Activated T-cell treated with anti-CD3 and anti-CD28 coated beads, Interleukin-2, amount 50 U/mL, for 24 hours (primary cell): ENCODE data around the gene HMGB1.
"Not testable (repeated sequence)": the region's sequence is repeated elsewhere in the genome, so short reads cannot be mapped to it uniquely, and the experiment has no call there.

Source experiments
- DNase-seq: peaks from one replicate; pipeline ENCODE4 v3.0.0-alpha.2; 2020
- H3K27ac Mint-ChIP-seq: 2 replicates; pipeline ENCODE4 v1.8.0; 2020; ENCODE audit warnings: mild to moderate bottlenecking, mixed read lengths
- H3K27me3 Mint-ChIP-seq: 2 replicates; pipeline ENCODE4 v1.8.0; 2020; ENCODE audit warnings: mixed read lengths
- H3K36me3 Mint-ChIP-seq: 2 replicates; pipeline ENCODE4 v1.8.0; 2020; ENCODE audit warnings: low read depth, mixed read lengths
- H3K4me1 Mint-ChIP-seq: 2 replicates; pipeline ENCODE4 v1.8.0; 2020; ENCODE audit warnings: low read depth, mixed read lengths
- H3K4me3 Mint-ChIP-seq: 2 replicates; pipeline ENCODE4 v1.8.0; 2020; ENCODE audit warnings: mild to moderate bottlenecking, moderate library complexity, mixed read lengths
- H3K9me3 Mint-ChIP-seq: 2 replicates; pipeline ENCODE4 v1.8.0; 2020; ENCODE audit warnings: mixed read lengths

HMGB1 gene

GRCh38 chr13:30480292-30480950 is 14.7 kb upstream of the HMGB1 start:
- H3K4me1 Mint-ChIP-seq = no peaks in the 10 kb centered on the region
- no peaks in the 10 kb centered on the region for H3K36me3 Mint-ChIP-seq
- no peak overlapping the region for H3K27ac Mint-ChIP-seq
- no peak overlapping the region for H3K4me3 Mint-ChIP-seq
- no peak for DNase-seq
- no peaks in the 10 kb centered on the region for H3K27me3 Mint-ChIP-seq
- H3K9me3 Mint-ChIP-seq = no peaks in the 10 kb centered on the region

GRCh38 chr13:30479883-30480219 is 14.1 kb upstream of the HMGB1 start:
- Mint-ChIP-seq H3K9me3 (no peaks in the 10 kb centered on the region), H3K4me3 (no peak overlapping the region), H3K36me3 (no peaks in the 10 kb centered on the region), H3K27ac (no peak overlapping the region), H3K27me3 (no peaks in the 10 kb centered on the region), H3K4me1 (no peaks in the 10 kb centered on the region)
- no peak for DNase-seq

GRCh38 chr13:30479154-30479882 is 13.6 kb upstream of the HMGB1 start:
- no peaks in the 10 kb centered on the region for H3K36me3 Mint-ChIP-seq
- no peak for DNase-seq
- no peak overlapping the region for H3K4me3 Mint-ChIP-seq
- no peaks in the 10 kb centered on the region for H3K9me3 Mint-ChIP-seq
- H3K27ac Mint-ChIP-seq = no peak overlapping the region
- H3K4me1 Mint-ChIP-seq = no peaks in the 10 kb centered on the region
- no peaks in the 10 kb centered on the region for H3K27me3 Mint-ChIP-seq

- Mint-ChIP-seq H3K4me3 (no peak overlapping the region), H3K27me3 (no peaks in the 10 kb centered on the region), H3K36me3 (no peaks in the 10 kb centered on the region), H3K9me3 (no peaks in the 10 kb centered on the region), H3K4me1 (no peaks in the 10 kb centered on the region), H3K27ac (no peak overlapping the region)
- no peak for DNase-seq
Observed at GRCh38 chr13:30477346-30478195, 11.8 kb upstream of the HMGB1 start.

- Mint-ChIP-seq H3K9me3 (no peaks in the 10 kb centered on the region), H3K27ac (no peak overlapping the region), H3K4me3 (no peak overlapping the region), H3K36me3 (no peaks in the 10 kb centered on the region), H3K4me1 (no peaks in the 10 kb centered on the region), H3K27me3 (no peaks in the 10 kb centered on the region)
- no peak for DNase-seq
Observed at GRCh38 chr13:30473675-30474074, 7.9 kb upstream of the HMGB1 start.

- Mint-ChIP-seq H3K4me3 (peak overlapping the region; percentile 90), H3K9me3 (no peaks in the 10 kb centered on the region), H3K36me3 (peaks cover 29% of the 10 kb centered on the region), H3K27ac (peak overlapping the region; percentile 99), H3K27me3 (peaks cover 2% of the 10 kb centered on the region), H3K4me1 (peaks cover 28% of the 10 kb centered on the region)
- no peak for DNase-seq
Observed at GRCh38 chr13:30466841-30467252, 1.1 kb upstream of the HMGB1 start.

GRCh38 chr13:30466358-30466714 is 600 bp upstream of the HMGB1 start:
- no peak for DNase-seq

GRCh38 chr13:30465343-30465592 is 468 bp downstream of the HMGB1 start:
- Mint-ChIP-seq H3K27me3 (peaks cover 2% of the 10 kb centered on the region), H3K4me1 (peaks cover 34% of the 10 kb centered on the region), H3K4me3 (no peak overlapping the region), H3K36me3 (peaks cover 43% of the 10 kb centered on the region), H3K9me3 (no peaks in the 10 kb centered on the region), H3K27ac (no peak overlapping the region)
- DNase-seq = no peak

More at GRCh38 chr13:30466358-30466714, 600 bp upstream of the HMGB1 start:
- peaks cover 2% of the 10 kb centered on the region for H3K27me3 Mint-ChIP-seq
- peaks cover 34% of the 10 kb centered on the region for H3K36me3 Mint-ChIP-seq
- peak overlapping the region; percentile 99 for H3K27ac Mint-ChIP-seq
- H3K4me3 Mint-ChIP-seq = peak overlapping the region; percentile 90
- H3K9me3 Mint-ChIP-seq = no peaks in the 10 kb centered on the region
- H3K4me1 Mint-ChIP-seq = peaks cover 32% of the 10 kb centered on the region

- peak overlapping the region; percentile 95 for H3K4me3 Mint-ChIP-seq
- peak overlapping the region; percentile 98 for H3K27ac Mint-ChIP-seq
- H3K36me3 Mint-ChIP-seq = peaks cover 46% of the 10 kb centered on the region
- H3K9me3 Mint-ChIP-seq = no peaks in the 10 kb centered on the region
- peak; percentile 86 for DNase-seq
- H3K27me3 Mint-ChIP-seq = peaks cover 2% of the 10 kb centered on the region
- peaks cover 37% of the 10 kb centered on the region for H3K4me1 Mint-ChIP-seq
Observed at GRCh38 chr13:30464496-30465342, 1.0 kb downstream of the HMGB1 start.

GRCh38 chr13:30463787-30464495 is 1.8 kb downstream of the HMGB1 start:
- peaks cover 43% of the 10 kb centered on the region for H3K4me1 Mint-ChIP-seq
- H3K9me3 Mint-ChIP-seq = no peaks in the 10 kb centered on the region
- H3K36me3 Mint-ChIP-seq = peaks cover 54% of the 10 kb centered on the region
- H3K27me3 Mint-ChIP-seq = peaks cover 2% of the 10 kb centered on the region
- H3K4me3 Mint-ChIP-seq = peak overlapping the region; percentile 95
- H3K27ac Mint-ChIP-seq = peak overlapping the region; percentile 98
- DNase-seq = peak; percentile 85

- peaks cover 48% of the 10 kb centered on the region for H3K4me1 Mint-ChIP-seq
- H3K9me3 Mint-ChIP-seq, H3K27me3 Mint-ChIP-seq, DNase-seq: not testable (repeated sequence)
- peaks cover 71% of the 10 kb centered on the region for H3K36me3 Mint-ChIP-seq
- H3K4me3 Mint-ChIP-seq = peak overlapping the region; percentile 95
- peak overlapping the region; percentile 87 for H3K27ac Mint-ChIP-seq
Observed at GRCh38 chr13:30461279-30462066, 4.3 kb downstream of the HMGB1 start.

- DNase-seq = no peak
- peak overlapping the region; percentile 11 for H3K27ac Mint-ChIP-seq
- H3K9me3 Mint-ChIP-seq = no peaks in the 10 kb centered on the region
- H3K27me3 Mint-ChIP-seq = no peaks in the 10 kb centered on the region
- peaks cover 48% of the 10 kb centered on the region for H3K36me3 Mint-ChIP-seq
- H3K4me3 Mint-ChIP-seq = no peak overlapping the region
- peaks cover 41% of the 10 kb centered on the region for H3K4me1 Mint-ChIP-seq
Observed at GRCh38 chr13:30457306-30457891, 8.3 kb downstream of the HMGB1 start.

- Mint-ChIP-seq H3K36me3 (peaks cover 37% of the 10 kb centered on the region), H3K9me3 (no peaks in the 10 kb centered on the region), H3K27ac (peak overlapping the region; percentile 37), H3K4me3 (no peak overlapping the region), H3K4me1 (peaks cover 32% of the 10 kb centered on the region), H3K27me3 (no peaks in the 10 kb centered on the region)
- no peak for DNase-seq
Observed at GRCh38 chr13:30456290-30456689, 9.4 kb downstream of the HMGB1 start.
